ENCODE results near the gene SERPINA5. TPM values are rescaled to one million over a fixed set of nuclear protein-coding genes. Genes with fewer than 3 reads are reported as not detected.

The SERPINA5 gene
- total RNA-seq, 1 experiment from 2014 or later = 3.0 TPM

- CTCF ChIA-PET = no interaction called here
- Histone ChIP-seq H4K20me1 (ENCODE audit: insufficient read depth) (no peaks in the 10 kb centered on the region), H3K9me3 (ENCODE audit: control insufficient read depth in 1 of 2, insufficient read depth in 1 of 2, low read depth in 1 of 2, low read length in 2 of 2) (peaks cover 3 to 10% of the 10 kb centered on the region in 2 experiments; a peak in 2 of 4 replicates), H3K4me3 (replicated peaks in 1 of 2; ENCODE audit: low read depth in 1 of 2, low read length in 2 of 2) (no peak overlapping the region), H3K9ac (ENCODE audit: low read length) (no peak overlapping the region), H3K4me1 (ENCODE audit: control insufficient read depth in 1 of 2, insufficient read depth in 2 of 2, low read length in 2 of 2) (no peaks in the 10 kb centered on the region), H3K4me2 (ENCODE audit: low read length) (no peak overlapping the region), H3K9me2 (ENCODE audit: insufficient read depth) (no peaks in the 10 kb centered on the region), H2AFZ (ENCODE audit: low read depth, low read length, poor library complexity, severe bottlenecking) (no peak overlapping the region), H3K36me3 (ENCODE audit: control insufficient read depth in 1 of 2, insufficient read depth in 2 of 2, low read length in 2 of 2) (no peaks in the 10 kb centered on the region), H3K27me3 (ENCODE audit: insufficient read depth, low read length) (peaks cover 16% of the 10 kb centered on the region), H3K79me2 (ENCODE audit: insufficient read depth, low read length) (no peaks in the 10 kb centered on the region), H3K27ac (ENCODE audit: low read depth, low read length) (no peak overlapping the region)
- RAD21 ChIA-PET (ENCODE audit: low non-redundant PET in 1 of 2, low total read pairs in 2 of 2, uncharacterized antibody in 2 of 2, unreplicated experiment in 2 of 2) = no interaction called here
- ATAC-seq (no peak), DNase-seq (ENCODE audit: low read depth, low spot score) (no peak)
- POLR2A ChIA-PET = no interaction called here
- TF ChIP-seq YY1 (IDR thresholded peaks at IDR 0.05; ENCODE audit: extremely low read depth, insufficient replicate concordance, low read depth, low read length) = no peak
- BruUV-seq (replicated peaks) = no TSS peak
- intact Hi-C loops (cut with micrococcal nuclease) = no loop called here
Observed at GRCh38 chr14:94622653-94623421, 41.6 kb downstream of the SERPINA5 start.

- DNase-seq (ENCODE audit: low read depth, low spot score) (no peak), ATAC-seq (no peak)
- no peak for TF ChIP-seq ZFX (IDR thresholded peaks at IDR 0.05)
- no peak for TF ChIP-seq SIN3A (IDR thresholded peaks at IDR 0.05; ENCODE audit: low read depth)
- TF ChIP-seq ZBTB33 (IDR thresholded peaks at IDR 0.05; ENCODE audit: extremely low read depth, insufficient replicate concordance, low read length) = no peak
- TF ChIP-seq EZH2 (IDR thresholded peaks at IDR 0.05) = no peak
- no peak for TF ChIP-seq CTCF (IDR thresholded peaks at IDR 0.05 in 2 of 3, conservative IDR thresholded peaks at IDR 0.05 in 1 of 3; ENCODE audit: borderline replicate concordance in 1 of 3, insufficient read depth in 1 of 3, low read depth in 2 of 3, low read length in 2 of 3)
- TF ChIP-seq EGR1 (IDR thresholded peaks at IDR 0.05; ENCODE audit: low read depth) = no peak
- TF ChIP-seq CEBPB (IDR thresholded peaks at IDR 0.05; ENCODE audit: low read depth) = no peak
- Histone ChIP-seq H2AFZ (ENCODE audit: low read depth, low read length, poor library complexity, severe bottlenecking) (no peak overlapping the region), H3K9me2 (ENCODE audit: insufficient read depth) (no peaks in the 10 kb centered on the region), H4K20me1 (ENCODE audit: insufficient read depth) (no peaks in the 10 kb centered on the region), H3K27me3 (ENCODE audit: insufficient read depth, low read length) (peaks cover 20% of the 10 kb centered on the region), H3K9ac (ENCODE audit: low read length) (no peak overlapping the region), H3K27ac (ENCODE audit: low read depth, low read length) (no peak overlapping the region), H3K4me2 (ENCODE audit: low read length) (no peak overlapping the region), H3K9me3 (ENCODE audit: control insufficient read depth in 1 of 2, insufficient read depth in 1 of 2, low read depth in 1 of 2, low read length in 2 of 2) (peaks cover 3 to 7% of the 10 kb centered on the region in 2 experiments; a peak in 2 of 4 replicates), H3K4me1 (ENCODE audit: control insufficient read depth in 1 of 2, insufficient read depth in 2 of 2, low read length in 2 of 2) (no peaks in the 10 kb centered on the region), H3K79me2 (ENCODE audit: insufficient read depth, low read length) (no peaks in the 10 kb centered on the region), H3K36me3 (ENCODE audit: control insufficient read depth in 1 of 2, insufficient read depth in 2 of 2, low read length in 2 of 2) (no peaks in the 10 kb centered on the region), H3K4me3 (replicated peaks in 1 of 2; ENCODE audit: low read depth in 1 of 2, low read length in 2 of 2) (no peak overlapping the region)
- ChIA-PET POLR2A (no interaction called here), RAD21 (ENCODE audit: low non-redundant PET in 1 of 2, low total read pairs in 2 of 2, uncharacterized antibody in 2 of 2, unreplicated experiment in 2 of 2) (no interaction called here), CTCF (no interaction called here)
- no TSS peak for BruUV-seq (replicated peaks)
- intact Hi-C loops (cut with micrococcal nuclease) = no loop called here
Observed at GRCh38 chr14:94623422-94623809, 42.2 kb downstream of the SERPINA5 start.
